Mononuclear cell (primary cell): ENCODE results near the gene ZNF746. TPM values are rescaled to one million over a fixed set of nuclear protein-coding genes. Genes with fewer than 3 reads are reported as not detected.
"Not testable (repeated sequence)": the region's sequence is repeated elsewhere in the genome, so short reads cannot be mapped to it uniquely, and the experiment has no call there.

Experiments
- H3K27me3 ChIP-seq: 2 replicates; pipeline ENCODE4 v1.6.0; 2011; ENCODE audit warnings: low read length, control low read depth; ENCODE audit not compliant: insufficient read depth
- H3K4me1 ChIP-seq: 2 replicates; pipeline ENCODE4 v1.5.1; 2011; ENCODE audit warnings: mild to moderate bottlenecking, low read length, control low read depth; ENCODE audit not compliant: insufficient read depth
- H3K4me3 ChIP-seq: 2 replicates; pipeline ENCODE4 v1.5.1; 2011; ENCODE audit warnings: mild to moderate bottlenecking, low read length, moderate library complexity
- H3K9me3 ChIP-seq: 2 replicates; pipeline ENCODE4 v1.5.1; 2011; ENCODE audit warnings: low read depth, mild to moderate bottlenecking, control low read depth, low read length
- total RNA-seq: library from RNA; depleted of rRNA; stranded (reverse); fragments of >200 nt; gene quantifications from one replicate; pipeline ENCODE4 v1.2.3, GENCODE V29; 2012

The ZNF746 gene
- total RNA-seq, 1 donor: 38.1 TPM

DNA sequence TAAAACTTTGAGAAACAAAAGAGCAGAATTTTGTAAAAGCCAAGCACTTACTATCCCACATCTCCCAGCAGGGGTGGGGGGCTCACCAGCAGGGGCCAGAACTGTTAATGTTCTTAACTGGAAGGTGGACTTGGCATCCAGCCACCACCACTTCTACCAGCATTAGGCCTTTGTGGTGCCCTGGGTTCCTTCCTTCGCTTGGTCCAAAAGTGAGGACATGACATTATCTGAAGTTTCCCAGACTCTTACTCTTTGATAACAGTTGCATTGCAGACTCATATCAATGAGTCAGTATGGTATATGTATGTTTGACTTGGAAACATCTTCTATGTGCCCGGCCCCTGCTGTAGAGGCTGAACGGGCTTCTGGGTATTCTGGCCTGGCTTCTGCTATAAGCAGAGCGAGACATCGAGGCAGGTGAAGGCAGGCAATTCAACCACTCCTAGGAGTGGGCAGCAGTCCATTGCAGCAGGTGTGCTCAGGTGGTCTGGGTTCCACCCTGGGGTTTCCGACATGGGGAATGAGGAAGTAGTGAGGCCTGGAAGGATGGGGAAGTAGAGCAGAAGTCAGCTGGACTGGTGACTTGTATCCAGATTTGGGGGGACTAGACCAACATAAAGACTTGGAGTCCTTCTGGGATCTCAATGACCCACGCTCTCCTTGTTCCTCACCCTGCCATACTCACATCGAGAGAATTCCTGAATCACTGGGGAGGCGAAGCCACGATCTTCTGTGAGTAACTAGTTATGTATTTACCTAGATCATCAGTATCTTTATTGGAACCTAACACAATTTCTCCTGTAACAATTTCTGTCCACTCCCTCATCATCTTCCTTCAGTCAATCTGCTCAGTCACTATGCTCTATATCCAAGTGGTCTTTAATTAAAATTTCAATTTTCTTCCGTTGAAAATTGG lies 40.8 kb downstream of the ZNF746 start:
- H3K4me3 ChIP-seq: no peak overlapping the region
- H3K27me3 ChIP-seq: peaks cover 4% of the 10 kb centered on the region
- no peaks in the 10 kb centered on the region for H3K9me3 ChIP-seq
- peaks cover 26% of the 10 kb centered on the region for H3K4me1 ChIP-seq

DNA sequence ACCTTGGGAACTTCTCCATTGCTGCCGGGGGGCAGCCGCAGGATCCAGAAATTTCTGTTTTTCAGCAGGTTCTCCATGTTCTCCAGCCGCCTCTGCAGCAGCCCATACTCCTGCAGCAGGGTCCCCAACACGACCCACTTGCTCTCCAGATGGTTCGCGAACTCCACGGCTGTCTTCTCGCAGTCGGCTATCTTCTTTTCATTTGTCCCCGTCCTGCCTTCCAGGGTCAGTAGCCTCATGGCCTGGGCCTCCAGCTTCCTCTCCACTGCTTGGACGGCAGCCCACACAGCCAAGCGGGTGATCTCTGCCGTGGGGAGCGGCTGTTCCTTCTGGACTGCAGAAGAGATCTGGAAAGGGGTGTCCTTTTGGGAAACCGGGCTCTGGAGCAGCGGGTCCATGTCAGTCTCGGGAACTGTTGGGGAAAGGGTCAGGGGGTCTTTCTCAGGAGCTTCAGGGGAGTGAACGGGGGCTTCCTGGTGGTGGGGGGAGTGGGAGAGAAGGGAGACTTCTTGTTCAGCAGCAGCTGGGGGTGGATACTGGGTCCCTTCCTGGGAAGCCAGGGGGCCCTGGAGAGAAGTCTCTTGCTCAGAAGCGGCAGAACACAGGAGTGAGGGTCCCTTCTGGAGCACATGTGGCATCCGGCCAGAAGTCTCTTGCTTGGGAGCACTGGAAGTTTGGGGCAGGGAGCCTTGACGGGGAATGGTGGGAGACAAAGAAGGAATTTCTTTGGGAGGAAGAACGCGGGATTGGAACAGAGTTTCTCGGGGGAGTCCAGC lies 42.2 kb downstream of the ZNF746 start:
- Histone ChIP-seq H3K4me3 (no peak overlapping the region), H3K4me1 (peaks cover 17% of the 10 kb centered on the region), H3K27me3 (no peaks in the 10 kb centered on the region), H3K9me3 (no peaks in the 10 kb centered on the region)

DNA sequence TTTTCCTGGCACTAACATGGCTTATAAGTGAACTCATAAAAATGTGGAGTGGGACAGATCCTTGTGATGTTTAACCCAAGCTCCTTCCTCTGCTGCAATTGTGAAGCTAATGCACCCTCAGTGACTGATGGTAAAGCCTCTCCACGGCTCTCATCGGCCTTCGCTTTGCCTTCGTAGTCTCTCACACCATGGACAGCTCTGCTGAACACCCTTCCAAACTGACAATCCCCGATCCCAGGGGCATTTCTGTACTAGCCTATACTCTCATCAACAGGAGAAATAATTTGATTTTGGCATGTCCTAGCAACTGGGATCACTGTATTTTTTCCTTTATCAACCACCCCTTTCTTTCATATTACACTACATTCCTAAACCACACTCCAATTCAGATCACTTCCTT lies 42.9 kb downstream of the ZNF746 start:
- peaks cover 17% of the 10 kb centered on the region for H3K4me1 ChIP-seq
- no peaks in the 10 kb centered on the region for H3K27me3 ChIP-seq
- no peaks in the 10 kb centered on the region for H3K9me3 ChIP-seq
- H3K4me3 ChIP-seq: no peak overlapping the region

DNA sequence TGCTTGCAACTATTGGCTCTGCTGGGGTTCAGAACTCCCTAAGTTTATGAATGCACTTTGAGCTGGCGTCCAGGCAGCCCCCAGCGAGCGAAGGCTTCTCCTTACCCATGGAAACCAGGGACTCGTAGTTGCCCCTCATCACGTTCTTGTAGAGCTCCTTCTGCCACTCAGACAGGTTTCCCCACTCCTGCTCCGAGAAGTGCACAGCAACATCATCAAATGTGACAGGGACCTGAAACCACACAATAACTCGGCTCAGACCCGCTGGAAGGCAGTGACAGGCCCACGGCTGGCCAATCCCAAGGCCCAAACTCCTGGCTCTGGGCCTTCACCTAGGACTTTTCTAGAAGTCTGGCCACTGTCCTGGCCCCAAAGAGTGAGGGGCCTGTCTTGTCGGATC lies 43.6 kb downstream of the ZNF746 start:
- H3K27me3 ChIP-seq: no peaks in the 10 kb centered on the region
- no peaks in the 10 kb centered on the region for H3K9me3 ChIP-seq
- H3K4me3 ChIP-seq: no peak overlapping the region
- H3K4me1 ChIP-seq: peaks cover 10% of the 10 kb centered on the region

DNA sequence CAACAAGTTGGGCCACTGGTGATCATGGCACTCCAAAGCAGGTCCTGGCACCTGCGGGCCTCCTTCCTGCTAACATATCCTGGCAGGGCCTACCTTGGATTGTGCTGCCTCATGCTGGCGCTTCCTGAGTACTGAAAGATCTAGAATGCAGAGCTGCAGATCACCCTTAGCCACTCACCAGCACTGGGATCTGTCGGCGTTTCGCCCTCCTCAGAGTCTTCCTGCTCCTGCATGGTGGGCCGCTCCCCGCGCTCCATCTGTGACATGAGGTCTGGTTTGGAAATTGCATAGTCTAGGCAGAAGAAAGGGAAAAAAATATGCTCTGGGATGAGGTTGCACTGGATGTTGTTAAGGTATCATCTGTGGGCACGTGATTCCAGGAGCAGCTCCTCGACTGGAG lies 46.8 kb downstream of the ZNF746 start:
- H3K4me3 ChIP-seq: no peak overlapping the region
- no peaks in the 10 kb centered on the region for H3K9me3 ChIP-seq
- H3K4me1 ChIP-seq: no peaks in the 10 kb centered on the region
- no peaks in the 10 kb centered on the region for H3K27me3 ChIP-seq

DNA sequence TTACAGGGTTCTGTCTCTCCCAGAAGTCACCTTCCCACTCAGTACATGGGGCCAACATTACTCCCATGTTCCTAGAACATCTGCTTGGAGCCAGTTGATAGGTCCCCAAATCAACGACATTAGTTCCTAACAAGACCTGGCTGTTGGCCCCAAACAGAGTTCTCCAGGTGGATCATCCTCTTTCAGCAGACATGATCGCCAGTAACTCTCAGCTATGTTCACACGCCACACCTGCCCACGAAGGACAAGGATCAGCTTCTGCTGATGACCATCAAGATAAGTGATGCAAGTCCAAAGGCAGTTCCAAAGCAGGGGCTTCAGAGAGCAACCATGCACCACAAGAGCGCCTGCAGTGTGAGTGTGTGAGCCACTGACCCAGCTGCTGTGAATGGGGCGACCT lies 47.7 kb downstream of the ZNF746 start:
- no peaks in the 10 kb centered on the region for H3K27me3 ChIP-seq
- H3K4me3 ChIP-seq: no peak overlapping the region
- no peaks in the 10 kb centered on the region for H3K9me3 ChIP-seq
- H3K4me1 ChIP-seq: no peaks in the 10 kb centered on the region

DNA sequence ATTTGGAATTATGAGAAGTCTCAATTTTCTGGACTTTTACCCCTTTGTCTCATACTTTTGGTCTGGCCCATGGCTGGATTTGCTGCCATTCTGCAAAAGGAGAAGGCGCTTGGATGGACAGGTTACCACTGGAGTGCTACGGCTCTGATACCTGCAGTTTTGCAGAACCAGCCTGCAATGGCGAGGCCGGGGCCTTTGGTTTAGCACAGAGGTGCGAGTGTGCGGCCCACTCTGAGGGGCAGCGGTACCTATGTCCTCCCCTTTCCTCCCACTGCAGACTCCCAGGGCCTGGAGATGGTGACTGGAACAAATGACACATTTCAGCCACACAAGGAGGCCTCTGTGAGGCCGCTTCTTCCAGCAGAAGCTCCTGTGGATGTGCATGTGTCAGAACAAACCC lies 48.6 kb downstream of the ZNF746 start:
- no peaks in the 10 kb centered on the region for H3K4me1 ChIP-seq
- no peak overlapping the region for H3K4me3 ChIP-seq
- no peaks in the 10 kb centered on the region for H3K9me3 ChIP-seq
- no peaks in the 10 kb centered on the region for H3K27me3 ChIP-seq

DNA sequence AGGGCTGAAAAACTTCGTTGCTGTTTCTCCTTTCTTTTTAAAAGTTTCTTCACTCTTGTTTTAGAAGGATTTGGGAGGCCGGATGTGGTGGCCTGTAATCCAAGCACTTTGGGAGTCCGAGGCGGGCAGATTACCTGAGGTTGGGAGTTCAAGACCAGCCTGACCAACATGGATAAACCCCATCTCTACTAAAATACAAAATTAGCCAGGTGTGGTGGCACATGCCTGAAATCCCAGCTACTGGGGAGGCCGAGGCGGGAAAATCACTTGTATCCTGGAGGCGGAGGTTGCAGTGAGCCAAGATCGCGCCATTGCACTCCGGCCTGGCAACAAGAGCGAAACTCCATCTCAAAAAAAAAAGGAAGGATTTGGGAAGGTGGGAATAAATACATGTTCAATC lies 51.6 kb downstream of the ZNF746 start:
- not testable (repeated sequence) for H3K9me3 ChIP-seq, H3K27me3 ChIP-seq, H3K4me1 ChIP-seq, H3K4me3 ChIP-seq

DNA sequence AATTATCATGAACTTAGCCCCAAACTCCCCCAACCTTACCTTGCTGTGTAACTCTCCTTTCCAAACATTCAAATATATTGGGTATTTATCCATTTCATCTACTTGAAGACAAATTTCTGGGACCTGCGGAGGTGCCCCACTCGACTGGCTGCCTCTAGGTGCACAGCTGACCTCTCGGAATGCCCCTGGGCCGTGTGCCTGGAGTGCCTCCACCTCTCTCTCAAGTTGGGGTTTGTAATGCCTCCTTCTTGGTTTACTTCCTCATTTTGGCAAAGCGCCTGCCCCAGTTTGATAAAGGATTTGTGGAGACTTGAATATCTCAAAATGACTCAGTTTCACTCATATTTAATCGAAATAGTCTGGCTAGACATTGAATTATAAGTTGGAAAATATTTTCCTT lies 53.3 kb downstream of the ZNF746 start:
- H3K27me3 ChIP-seq: no peaks in the 10 kb centered on the region
- no peaks in the 10 kb centered on the region for H3K9me3 ChIP-seq
- no peak overlapping the region for H3K4me3 ChIP-seq
- no peaks in the 10 kb centered on the region for H3K4me1 ChIP-seq

DNA sequence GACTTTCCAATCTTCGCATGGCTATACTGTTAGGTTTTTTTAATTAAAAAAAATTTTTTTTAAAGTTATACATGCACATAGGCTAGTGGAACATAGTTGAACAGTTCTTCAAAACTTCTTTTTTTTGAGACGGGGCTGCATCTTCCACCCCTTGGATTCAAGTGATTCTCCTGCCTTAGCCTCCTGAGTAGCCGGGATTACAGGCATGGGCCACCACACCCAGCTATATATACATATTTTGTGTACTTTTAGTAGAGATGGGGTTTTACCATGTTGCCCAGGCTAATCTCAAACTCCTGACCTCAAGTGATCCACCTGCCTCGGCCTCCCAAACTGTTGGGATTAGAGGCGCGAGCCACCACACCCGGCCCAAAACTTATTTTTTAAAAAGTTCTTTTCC lies 54.1 kb downstream of the ZNF746 start:
- Histone ChIP-seq H3K4me3 (no peak overlapping the region), H3K9me3 (no peaks in the 10 kb centered on the region), H3K27me3 (no peaks in the 10 kb centered on the region), H3K4me1 (no peaks in the 10 kb centered on the region)

DNA sequence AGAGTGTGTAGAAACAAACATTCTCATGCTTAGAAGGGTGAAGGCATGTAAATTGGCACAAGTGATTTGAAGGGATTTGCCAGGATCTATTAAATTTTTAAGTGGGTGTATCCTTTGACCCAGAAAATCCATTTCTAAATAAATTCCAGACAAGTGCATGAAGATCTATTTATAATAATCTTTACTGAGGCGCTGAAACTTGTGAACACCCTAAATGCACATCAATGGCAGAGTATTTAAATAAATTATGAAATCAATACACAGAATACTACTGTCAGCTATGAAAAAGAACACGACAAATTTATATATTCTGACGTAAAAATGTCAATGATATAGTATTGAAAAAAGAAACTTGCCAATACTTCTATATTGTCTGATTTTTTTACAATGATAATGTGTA lies 54.7 kb downstream of the ZNF746 start:
- no peaks in the 10 kb centered on the region for H3K4me1 ChIP-seq
- H3K9me3 ChIP-seq: no peaks in the 10 kb centered on the region
- no peak overlapping the region for H3K4me3 ChIP-seq
- H3K27me3 ChIP-seq: no peaks in the 10 kb centered on the region

DNA sequence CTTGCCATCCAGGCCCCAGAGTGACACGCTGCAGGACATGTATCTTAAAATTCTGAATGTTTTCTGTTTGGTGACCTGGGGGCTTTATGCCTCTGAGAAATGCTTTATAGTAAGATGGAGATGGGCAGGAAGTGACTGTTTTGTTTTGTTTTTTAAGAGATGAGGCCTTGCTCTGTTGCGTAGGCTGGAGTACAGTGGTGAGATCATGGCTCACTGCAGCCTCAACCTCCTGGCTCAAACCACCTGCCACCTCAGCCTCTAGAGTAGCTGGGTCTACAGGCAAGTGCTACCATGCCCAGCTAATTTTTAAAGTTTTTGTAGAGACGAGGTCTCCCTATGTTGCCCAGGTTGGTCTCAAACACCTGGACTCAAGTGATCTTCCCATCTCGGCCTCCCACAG lies 57.4 kb downstream of the ZNF746 start:
- Histone ChIP-seq H3K27me3 (no peaks in the 10 kb centered on the region), H3K9me3 (no peaks in the 10 kb centered on the region), H3K4me1 (no peaks in the 10 kb centered on the region), H3K4me3 (no peak overlapping the region)

DNA sequence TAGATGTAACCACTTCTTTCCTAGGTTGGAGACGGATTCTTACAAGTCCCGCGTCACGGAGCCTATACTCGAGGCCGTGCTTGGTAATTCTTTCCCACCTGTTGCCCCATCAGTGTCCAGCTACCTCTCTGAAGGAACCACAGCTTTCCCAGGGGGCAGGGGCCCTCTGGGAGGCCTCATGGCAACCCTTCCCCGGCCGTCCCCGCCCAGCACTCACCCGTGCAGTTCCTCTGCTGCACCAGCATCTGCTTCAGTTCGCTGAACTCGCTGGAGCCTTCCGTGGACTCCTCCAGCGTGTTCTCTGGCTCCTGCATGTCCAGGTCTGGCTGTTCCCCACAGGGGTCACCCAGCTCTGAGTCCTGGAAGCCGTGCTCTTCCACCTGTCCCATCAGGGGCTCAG lies 61.3 kb downstream of the ZNF746 start:
- Histone ChIP-seq H3K9me3 (no peaks in the 10 kb centered on the region), H3K4me3 (no peak overlapping the region), H3K4me1 (no peaks in the 10 kb centered on the region), H3K27me3 (no peaks in the 10 kb centered on the region)

DNA sequence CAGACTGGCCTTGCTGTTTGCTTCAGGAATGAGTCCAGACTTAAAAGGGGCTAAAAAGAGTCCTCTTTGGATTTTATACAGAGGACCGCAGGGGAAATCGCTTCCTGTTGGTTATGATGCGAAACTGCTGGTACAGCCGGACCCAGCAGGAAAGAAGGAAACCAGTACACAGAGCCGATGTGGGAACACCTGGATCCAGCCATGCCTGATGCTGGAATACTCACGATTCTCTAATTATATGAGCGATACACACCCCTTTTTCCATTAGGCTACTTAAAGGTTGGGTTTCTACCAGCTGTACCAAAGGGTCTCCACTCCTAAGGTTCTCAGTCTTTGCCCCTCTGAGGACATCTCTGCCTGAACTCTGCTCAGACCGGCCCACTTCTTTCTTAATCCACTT lies 64.5 kb downstream of the ZNF746 start:
- H3K4me3 ChIP-seq: no peak overlapping the region
- no peaks in the 10 kb centered on the region for H3K27me3 ChIP-seq
- H3K4me1 ChIP-seq: no peaks in the 10 kb centered on the region
- no peaks in the 10 kb centered on the region for H3K9me3 ChIP-seq

DNA sequence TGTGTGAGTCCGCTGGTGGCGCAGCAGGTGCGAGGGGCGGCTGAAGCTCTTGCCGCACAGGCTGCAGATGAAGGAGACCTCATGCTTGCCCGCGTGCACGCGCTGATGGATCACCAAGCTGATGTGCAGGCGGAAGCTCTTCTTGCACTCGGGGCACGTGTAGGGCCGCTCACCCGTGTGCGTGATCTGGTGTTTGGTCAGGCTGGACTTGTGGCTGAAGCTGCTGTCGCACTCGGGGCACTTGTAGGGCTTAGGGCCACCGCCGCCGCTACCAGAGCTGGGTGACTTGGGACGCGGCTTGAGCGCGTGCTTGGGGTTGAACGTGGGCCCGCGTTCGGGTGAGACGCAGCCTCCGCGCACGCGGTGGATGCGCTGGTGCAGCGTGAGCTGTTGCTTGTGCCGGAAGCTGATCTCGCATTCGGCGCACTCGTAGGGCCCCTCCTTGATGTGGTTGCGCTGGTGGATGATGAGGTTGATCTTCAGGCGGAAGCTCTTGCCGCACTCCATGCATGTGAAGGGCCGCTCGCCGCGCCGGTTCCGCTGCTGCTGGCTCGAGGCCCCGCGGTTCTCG lies 65.4 kb downstream of the ZNF746 start:
- H3K9me3 ChIP-seq: no peaks in the 10 kb centered on the region
- no peaks in the 10 kb centered on the region for H3K27me3 ChIP-seq
- H3K4me1 ChIP-seq: no peaks in the 10 kb centered on the region
- H3K4me3 ChIP-seq: no peak overlapping the region
